Esophagus squamous epithelium (tissue), 5 donors: ENCODE data around the gene SORD. TPM values are rescaled to one million over a fixed set of nuclear protein-coding genes. Genes with fewer than 3 reads are reported as not detected.

ENCODE experiments used
- DNase-seq: peaks from one replicate; lab custom pipeline; 2025; lab: John Stamatoyannopoulos, UW
- H3K27ac ChIP-seq, 4 donors: fragments of 200-600 bp; sonication (generic); one replicate each; pipeline ENCODE4 v1.5.1; 2016 to 2019; ENCODE audit warnings: mild to moderate bottlenecking in 1 of 4
- H3K27me3 ChIP-seq, 4 donors: fragments of 200-600 bp; sonication (generic); 1 replicate in 3 of 4; 2 replicates in 1 of 4; pipeline versions ENCODE4 v1.5.1 to v1.6.0; 2017 to 2021; ENCODE audit warnings: antibody characterized with exemption in 1 of 4
- H3K36me3 ChIP-seq, 3 donors: fragments of 200-600 bp; sonication (generic); one replicate each; pipeline ENCODE4 v1.5.1; 2016 to 2019
- H3K4me1 ChIP-seq, 3 donors: fragments of 200-600 bp; sonication (generic); one replicate each; pipeline ENCODE4 v1.5.1; 2017 to 2019
- H3K4me3 ChIP-seq, 4 donors: fragments of 200-600 bp; sonication (generic); 1 replicate in 3 of 4; 2 replicates in 1 of 4; pipeline ENCODE4 v1.5.1; 2016 to 2019; ENCODE audit warnings: mild to moderate bottlenecking in 2 of 4, moderate library complexity in 1 of 4
- H3K9me3 ChIP-seq, 3 donors: fragments of 200-600 bp; sonication (generic); one replicate each; pipeline ENCODE4 v1.5.1; 2016 to 2019
- POLR2A ChIP-seq, 4 donors: fragments of 450-650 bp; IDR thresholded peaks; one replicate each; pipeline ENCODE4 v1.6.1; 2017; ENCODE audit warnings: antibody characterized with exemption in 4 of 4, mild to moderate bottlenecking in 4 of 4, moderate library complexity in 3 of 4
- WGBS, 2 donors: methylation state at CpG; one replicate each; pipeline ENCODE4 v1.1.5; 2018; 5-methylcytosine and 5-hydroxymethylcytosine counted together
- intact Hi-C: fragments of 100-400 bp; cut with DNase I; formaldehyde crosslinking; loops from one replicate; pipeline ENCODE4 v1.15.0; 2022
- total RNA-seq, 4 donors: library from RNA; depleted of rRNA; stranded (reverse); fragments of >200 nt; gene quantifications; one replicate each; pipeline ENCODE4 v1.1.0, GENCODE V29; 2016
- TF ChIP-seq, protein P1 (sequence below), 6 experiments: fragments of 450-650 bp in 4 of 6; fragments of 200-600 bp in 2 of 6; sonication (generic) in 2 of 6; IDR thresholded peaks; one replicate each; pipeline ENCODE4 v1.5.1; 2016 to 2019; ENCODE audit warnings: antibody characterized with exemption in 6 of 6, mild to moderate bottlenecking in 4 of 6, moderate library complexity in 4 of 6
- donor health status: DM: yes; HTN: yes; CAD: no.

The SORD gene
- total RNA-seq, 4 donors from 2014 or later, result 26.3 to 39.3 (median 31.0) TPM

GRCh38 chr15:45093622-45094357 is 70.8 kb downstream of the SORD start:
- Histone ChIP-seq H3K4me3 (no peak overlapping the region), H3K27me3 (peaks cover 0 to 16% (median 0%) of the 10 kb centered on the region in 4 donors), H3K36me3 (no peaks in the 10 kb centered on the region), H3K4me1 (no peaks in the 10 kb centered on the region), H3K9me3 (no peaks in the 10 kb centered on the region), H3K27ac (no peak overlapping the region)
- TF ChIP-seq, protein P1, sequence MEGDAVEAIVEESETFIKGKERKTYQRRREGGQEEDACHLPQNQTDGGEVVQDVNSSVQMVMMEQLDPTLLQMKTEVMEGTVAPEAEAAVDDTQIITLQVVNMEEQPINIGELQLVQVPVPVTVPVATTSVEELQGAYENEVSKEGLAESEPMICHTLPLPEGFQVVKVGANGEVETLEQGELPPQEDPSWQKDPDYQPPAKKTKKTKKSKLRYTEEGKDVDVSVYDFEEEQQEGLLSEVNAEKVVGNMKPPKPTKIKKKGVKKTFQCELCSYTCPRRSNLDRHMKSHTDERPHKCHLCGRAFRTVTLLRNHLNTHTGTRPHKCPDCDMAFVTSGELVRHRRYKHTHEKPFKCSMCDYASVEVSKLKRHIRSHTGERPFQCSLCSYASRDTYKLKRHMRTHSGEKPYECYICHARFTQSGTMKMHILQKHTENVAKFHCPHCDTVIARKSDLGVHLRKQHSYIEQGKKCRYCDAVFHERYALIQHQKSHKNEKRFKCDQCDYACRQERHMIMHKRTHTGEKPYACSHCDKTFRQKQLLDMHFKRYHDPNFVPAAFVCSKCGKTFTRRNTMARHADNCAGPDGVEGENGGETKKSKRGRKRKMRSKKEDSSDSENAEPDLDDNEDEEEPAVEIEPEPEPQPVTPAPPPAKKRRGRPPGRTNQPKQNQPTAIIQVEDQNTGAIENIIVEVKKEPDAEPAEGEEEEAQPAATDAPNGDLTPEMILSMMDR (IDR thresholded peaks at IDR 0.05), result no peak
- TF ChIP-seq POLR2A (IDR thresholded peaks at IDR 0.05), result no peak
- DNase-seq, result no peak
- WGBS, 2 donors, result 85 to 87% methylated on average over 3 to 11 of the region's 11 CpGs
- intact Hi-C loops, result no loop called here

GRCh38 chr15:45094358-45094730 is 71.3 kb downstream of the SORD start:
- no peaks in the 10 kb centered on the region for H3K4me1 ChIP-seq
- no peaks in the 10 kb centered on the region for H3K36me3 ChIP-seq
- TF ChIP-seq POLR2A (IDR thresholded peaks at IDR 0.05), result no peak
- TF ChIP-seq, protein P1 (IDR thresholded peaks at IDR 0.05), result no peak
- no peak for DNase-seq
- H3K4me3 ChIP-seq, result no peak overlapping the region
- no peaks in the 10 kb centered on the region for H3K9me3 ChIP-seq
- WGBS, 2 donors, result 84% methylated on average over 9 of the region's 9 CpGs; no CpG with 5 or more reads in 1 of the 2 donors
- intact Hi-C loops, result no loop called here
- H3K27ac ChIP-seq, result no peak overlapping the region
- H3K27me3 ChIP-seq, result peaks cover 0 to 10% (median 0%) of the 10 kb centered on the region in 4 donors

DNA sequence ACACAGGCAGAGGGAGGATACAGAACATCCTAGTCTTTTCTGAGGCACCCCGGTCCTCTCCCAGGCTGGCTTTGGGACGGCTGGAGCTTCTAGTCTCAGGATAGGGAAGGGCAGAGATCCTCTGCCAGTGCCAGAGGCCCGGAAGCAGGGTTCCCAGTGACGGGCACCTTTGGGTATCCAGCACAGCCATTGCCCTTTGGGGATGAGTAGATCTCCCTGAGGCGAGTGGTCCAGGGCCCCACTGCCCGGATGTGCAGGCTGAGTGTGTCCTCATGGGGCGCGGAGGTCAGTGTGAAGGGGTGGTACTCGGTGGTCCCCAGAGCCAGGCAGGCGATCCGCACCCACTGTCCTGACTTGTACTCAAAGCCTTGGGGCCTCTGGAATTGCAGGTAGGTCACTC is 72.7 kb downstream of the SORD start:
- no peaks in the 10 kb centered on the region for H3K9me3 ChIP-seq
- WGBS, 2 donors, result 100% methylated on average over 3 of the region's 11 CpGs; no CpG with 5 or more reads in 1 of the 2 donors
- intact Hi-C loops, result no loop called here
- H3K4me3 ChIP-seq, result no peak overlapping the region
- H3K27me3 ChIP-seq, result peaks cover 0 to 10% (median 0%) of the 10 kb centered on the region in 4 donors
- no peak overlapping the region for H3K27ac ChIP-seq
- no peaks in the 10 kb centered on the region for H3K36me3 ChIP-seq
- TF ChIP-seq, protein P1 (IDR thresholded peaks at IDR 0.05), result no peak
- no peak for TF ChIP-seq POLR2A (IDR thresholded peaks at IDR 0.05)
- DNase-seq, result no peak
- no peaks in the 10 kb centered on the region for H3K4me1 ChIP-seq

DNA sequence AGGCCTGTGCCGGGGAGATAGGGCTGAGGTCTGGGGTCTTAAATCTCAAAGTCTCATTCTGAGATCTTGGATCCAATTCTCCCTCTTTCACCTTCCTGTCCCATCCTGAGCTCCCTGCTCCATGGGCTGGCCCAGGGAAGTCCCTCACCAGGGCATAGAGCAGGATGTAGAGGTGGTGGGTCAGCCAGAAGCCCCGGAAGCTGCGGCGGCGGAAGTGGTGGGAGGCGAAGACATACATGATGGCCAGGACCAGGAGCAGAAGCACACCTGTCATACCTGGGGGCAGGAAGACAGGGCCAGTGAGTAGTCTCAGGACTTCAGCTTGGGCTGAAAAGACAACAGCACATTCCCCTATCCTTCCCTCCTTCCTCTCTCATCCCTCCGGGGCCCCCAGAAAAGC is 74.5 kb downstream of the SORD start:
- WGBS, 2 donors, result 80 to 88% methylated on average over 1 to 2 of the region's 7 CpGs
- no peak for DNase-seq

More for the DNA sequence above, 74.5 kb downstream of the SORD start:
- intact Hi-C loops, result no loop called here
- peaks cover 0 to 5% (median 0%) of the 10 kb centered on the region in 3 donors for H3K4me1 ChIP-seq
- no peaks in the 10 kb centered on the region for H3K27me3 ChIP-seq
- TF ChIP-seq, protein P1 (IDR thresholded peaks at IDR 0.05), result no peak
- TF ChIP-seq POLR2A (IDR thresholded peaks at IDR 0.05), result no peak
- H3K9me3 ChIP-seq, result no peaks in the 10 kb centered on the region
- no peaks in the 10 kb centered on the region for H3K36me3 ChIP-seq
- H3K4me3 ChIP-seq, result no peak overlapping the region
- no peak overlapping the region for H3K27ac ChIP-seq
